GM23248 (cell line): ENCODE data around the gene TCEA2. TPM values are rescaled to one million over a fixed set of nuclear protein-coding genes. Genes with fewer than 3 reads are reported as not detected.

Experiments
- DNase-seq: peaks from one replicate; pipeline ENCODE4 v3.0.0-alpha.2; 2015
- H2AFZ ChIP-seq: fragments of 200-600 bp; sonication (generic); 2 replicates; pipeline ENCODE4 v1.6.1; 2016; ENCODE audit warnings: antibody characterized with exemption
- H3F3A ChIP-seq: fragments of 200-600 bp; sonication (generic); 2 replicates; pipeline ENCODE4 v1.6.1; 2016; ENCODE audit warnings: mild to moderate bottlenecking, antibody characterized with exemption, mixed run types; ENCODE audit not compliant: insufficient read depth
- H3K27ac ChIP-seq: fragments of 200-600 bp; sonication (generic); 2 replicates; pipeline ENCODE4 v1.5.1; 2016; ENCODE audit warnings: mild to moderate bottlenecking
- H3K27me3 ChIP-seq: fragments of 200-600 bp; sonication (generic); replicated peaks from 2 replicates; pipeline ENCODE4 v1.6.1; 2016; ENCODE audit warnings: mild to moderate bottlenecking; ENCODE audit not compliant: insufficient read depth
- H3K36me3 ChIP-seq: fragments of 200-600 bp; sonication (generic); 2 replicates; pipeline ENCODE4 v1.6.1; 2016; ENCODE audit warnings: low read depth, mild to moderate bottlenecking
- H3K4me1 ChIP-seq: fragments of 200-600 bp; sonication (generic); 2 replicates; pipeline ENCODE4 v1.6.1; 2016; ENCODE audit warnings: mild to moderate bottlenecking; ENCODE audit not compliant: insufficient read depth
- H3K4me2 ChIP-seq: fragments of 200-600 bp; sonication (generic); one replicate; pipeline ENCODE4 v1.6.1; 2016; ENCODE audit warnings: mild to moderate bottlenecking; ENCODE audit not compliant: unreplicated experiment
- H3K4me3 ChIP-seq: fragments of 200-600 bp; sonication (generic); 2 replicates; pipeline ENCODE4 v1.5.1; 2016; ENCODE audit warnings: mild to moderate bottlenecking
- H3K79me2 ChIP-seq: fragments of 200-600 bp; sonication (generic); 2 replicates; pipeline ENCODE4 v1.6.1; 2016; ENCODE audit warnings: mild to moderate bottlenecking; ENCODE audit not compliant: insufficient read depth
- H3K9ac ChIP-seq: fragments of 200-600 bp; sonication (generic); 2 replicates; pipeline ENCODE4 v1.6.1; 2016; ENCODE audit warnings: mild to moderate bottlenecking
- H3K9me2 ChIP-seq: fragments of 200-600 bp; sonication (generic); 2 replicates; pipeline ENCODE4 v1.6.1; 2016; ENCODE audit warnings: mixed run types, mild to moderate bottlenecking, moderate library complexity; ENCODE audit not compliant: insufficient read depth
- H3K9me3 ChIP-seq: fragments of 200-600 bp; sonication (generic); one replicate; pipeline ENCODE4 v1.6.1; 2017; ENCODE audit warnings: low read depth
- H4K20me1 ChIP-seq: fragments of 200-600 bp; sonication (generic); 2 replicates; pipeline ENCODE4 v1.6.0; 2016; ENCODE audit not compliant: insufficient read depth
- EZH2 ChIP-seq: fragments of 200-600 bp; sonication (generic); IDR thresholded peaks from 2 replicates; pipeline ENCODE4 v1.6.1; 2018; ENCODE audit warnings: antibody characterized with exemption, mild to moderate bottlenecking; ENCODE audit not compliant: insufficient read depth, poor library complexity, severe bottlenecking
- EZH2phosphoT487 ChIP-seq: fragments of 200-600 bp; sonication (generic); IDR thresholded peaks from 2 replicates; pipeline ENCODE4 v1.6.1; 2018; ENCODE audit warnings: antibody characterized with exemption, moderate library complexity, mild to moderate bottlenecking, low read depth; ENCODE audit not compliant: insufficient read depth
- WGBS, 2 experiments: methylation state at CpG; one replicate each; pipeline ENCODE4 v1.1.6; 2015 to 2017; ENCODE audit warnings: low lambda C conversion rate in 2 of 2, low coverage in 1 of 2; ENCODE audit errors: missing lambda C conversion rate in 2 of 2; 5-methylcytosine and 5-hydroxymethylcytosine counted together
- in situ Hi-C: fragments of 300-500 bp; cut with MboI; formaldehyde crosslinking; loops from 2 replicates; pipeline ENCODE4 v1.15.0; 2020
- polyA plus RNA-seq: library from polyadenylated mRNA; unstranded; fragments of >200 nt; fragmentation: Nextera tagmentation; extraction: Ambion mirVana; gene quantifications from 2 replicates; pipeline ENCODE4 v1.2.1, GENCODE V29; 2016
- total RNA-seq: library from RNA; depleted of rRNA; stranded (reverse); fragments of >200 nt; shearing (Covaris generic); gene quantifications from 2 replicates; pipeline ENCODE4 v1.2.3, GENCODE V29; 2014

TCEA2 gene
- total and polyA plus RNA-seq, 2 experiments from 2014 or later: 34.3 to 70.7 TPM

- no peak overlapping the region for H3K9ac ChIP-seq
- no peaks in the 10 kb centered on the region for H3K36me3 ChIP-seq
- TF ChIP-seq EZH2: no peak
- no peak for TF ChIP-seq EZH2phosphoT487
- 2 to 3% methylated on average over 52 to 66 of the region's 91 CpGs for whole genome bisulfite sequencing, 2 experiments
- peaks cover 31% of the 10 kb centered on the region for H3K27me3 ChIP-seq
- no peaks in the 10 kb centered on the region for H3K79me2 ChIP-seq
- H3K4me1 ChIP-seq: no peaks in the 10 kb centered on the region
- in situ Hi-C loops: no loop called here
- H3K4me2 ChIP-seq: peak overlapping the region; percentile 65
- peaks cover 3% of the 10 kb centered on the region for H3F3A ChIP-seq
- H4K20me1 ChIP-seq: no peaks in the 10 kb centered on the region
- H3K4me3 ChIP-seq: peak overlapping the region; percentile 63
- peak; percentile 76 for DNase-seq
- H3K27ac ChIP-seq: no peak overlapping the region
- H2AFZ ChIP-seq: peak overlapping the region; percentile 45
- H3K9me3 ChIP-seq: no peaks in the 10 kb centered on the region
- H3K9me2 ChIP-seq: no peaks in the 10 kb centered on the region
Measured at GRCh38 chr20:64038565-64039292, 24.3 kb upstream of the TCEA2 start.

GRCh38 chr20:64039293-64040160 is 23.5 kb upstream of the TCEA2 start:
- H3K4me3 ChIP-seq: peak overlapping the region; percentile 63
- TF ChIP-seq EZH2: no peak
- TF ChIP-seq EZH2phosphoT487: no peak
- WGBS, 2 experiments: 26 to 29% methylated on average over 9 to 15 of the region's 17 CpGs

GRCh38 chr20:64040231-64041039 is 22.6 kb upstream of the TCEA2 start:
- H3K9me3 ChIP-seq: no peaks in the 10 kb centered on the region
- H3K4me3 ChIP-seq: no peak overlapping the region
- no peaks in the 10 kb centered on the region for H3K36me3 ChIP-seq
- H4K20me1 ChIP-seq: no peaks in the 10 kb centered on the region
- H2AFZ ChIP-seq: no peak overlapping the region
- no peaks in the 10 kb centered on the region for H3K79me2 ChIP-seq
- H3K9ac ChIP-seq: no peak overlapping the region
- H3K27me3 ChIP-seq: peaks cover 31% of the 10 kb centered on the region
- H3F3A ChIP-seq: peaks cover 6% of the 10 kb centered on the region
- H3K9me2 ChIP-seq: no peaks in the 10 kb centered on the region
- WGBS, 2 experiments: 63 to 69% methylated on average over 9 to 12 of the region's 12 CpGs
- no peak overlapping the region for H3K27ac ChIP-seq
- TF ChIP-seq EZH2 (no peak), EZH2phosphoT487 (no peak)
- peaks cover 8% of the 10 kb centered on the region; the same call in 1 of the 2 replicates for H3K4me1 ChIP-seq
- no peak overlapping the region for H3K4me2 ChIP-seq
- no peak for DNase-seq
- in situ Hi-C loops: no loop called here

More at GRCh38 chr20:64039293-64040160, 23.5 kb upstream of the TCEA2 start:
- H3K4me1 ChIP-seq: peaks cover 2% of the 10 kb centered on the region; the same call in 1 of the 2 replicates
- peak overlapping the region; percentile 45 for H2AFZ ChIP-seq
- peak; percentile 31 for DNase-seq
- no peak overlapping the region for H3K9ac ChIP-seq
- peaks cover 31% of the 10 kb centered on the region for H3K27me3 ChIP-seq
- in situ Hi-C loops: no loop called here
- no peaks in the 10 kb centered on the region for H3K9me3 ChIP-seq
- no peak overlapping the region for H3K27ac ChIP-seq
- H3K79me2 ChIP-seq: no peaks in the 10 kb centered on the region
- H3K4me2 ChIP-seq: peak overlapping the region; percentile 65
- no peaks in the 10 kb centered on the region for H3K9me2 ChIP-seq
- H3F3A ChIP-seq: peaks cover 6% of the 10 kb centered on the region
- no peaks in the 10 kb centered on the region for H3K36me3 ChIP-seq
- H4K20me1 ChIP-seq: no peaks in the 10 kb centered on the region
